Measurements from ENCODE around the gene DISC1.

The DISC1 gene

GRCh38 chr1:232038706-232039677, 412.4 kb downstream of the DISC1 start:
- DNase-seq (ENCODE audit: low read depth, low spot score): no peak

GRCh38 chr1:232040260-232040659, 413.7 kb downstream of the DISC1 start:
- no peak for DNase-seq (ENCODE audit: low read depth, low spot score)

GRCh38 chr1:232044728-232045127, 418.1 kb downstream of the DISC1 start:
- DNase-seq (ENCODE audit: low read depth, low spot score): no peak

GRCh38 chr1:232045139-232045994, 418.8 kb downstream of the DISC1 start:
- DNase-seq (ENCODE audit: low read depth, low spot score): no peak

GRCh38 chr1:232046451-232047306, 420.1 kb downstream of the DISC1 start:
- DNase-seq (ENCODE audit: low read depth, low spot score): no peak

GRCh38 chr1:232047473-232047872, 420.9 kb downstream of the DISC1 start:
- DNase-seq (ENCODE audit: low read depth, low spot score): no peak

GRCh38 chr1:232048481-232048880, 421.9 kb downstream of the DISC1 start:
- no peak for DNase-seq (ENCODE audit: low read depth, low spot score)

- DNase-seq (ENCODE audit: low read depth, low spot score): no peak
Measured at GRCh38 chr1:232049335-232049734, 422.7 kb downstream of the DISC1 start.

GRCh38 chr1:232057217-232057895, 430.8 kb downstream of the DISC1 start:
- no peak for DNase-seq (ENCODE audit: low read depth, low spot score)

GRCh38 chr1:232057896-232058274, 431.3 kb downstream of the DISC1 start:
- DNase-seq (ENCODE audit: low read depth, low spot score): no peak

GRCh38 chr1:232059726-232060374, 433.3 kb downstream of the DISC1 start:
- DNase-seq (ENCODE audit: low read depth, low spot score): no peak

- no peak for DNase-seq (ENCODE audit: low read depth, low spot score)
Measured at GRCh38 chr1:232062967-232063366, 436.4 kb downstream of the DISC1 start.

GRCh38 chr1:232066521-232066920, 439.9 kb downstream of the DISC1 start:
- no peak for DNase-seq (ENCODE audit: low read depth, low spot score)

GRCh38 chr1:232074265-232074664, 447.7 kb downstream of the DISC1 start:
- DNase-seq (ENCODE audit: low read depth, low spot score): no peak

GRCh38 chr1:232077809-232078208, 451.2 kb downstream of the DISC1 start:
- no peak for DNase-seq (ENCODE audit: low read depth, low spot score)

- DNase-seq (ENCODE audit: low read depth, low spot score): no peak
Measured at GRCh38 chr1:232084584-232085223, 458.1 kb downstream of the DISC1 start.

- DNase-seq (ENCODE audit: low read depth, low spot score): no peak
Measured at GRCh38 chr1:232090816-232091215, 464.2 kb downstream of the DISC1 start.

Measured in activated CD4-positive, CD25-positive, alpha-beta regulatory T cell treated with anti-CD3 and anti-CD28 coated beads, Interleukin-2, amount 50 U/mL, for 16 hours (primary cell).